Endothelial cell of umbilical vein (primary cell): ENCODE results near the gene SERGEF. TPM values are rescaled to one million over a fixed set of nuclear protein-coding genes. Genes with fewer than 3 reads are reported as not detected.

ENCODE experiments used
- BruUV-seq: library from RNA; stranded (reverse); fragments of 400-500 nt; replicated peaks from 2 replicates; lab custom pipeline; 2021; lab: Mats Ljungman, UMichigan
- CTCF ChIA-PET: fragments of 300-600, 350-600 bp; sonication (Branson Sonifier 250); formaldehyde crosslinking; loops from one replicate; lab custom pipeline; 2021; ENCODE audit warnings: antibody characterized with exemption, inconsistent platforms; lab: Charles Lee
- POLR2A ChIA-PET: fragments of 300-600, 350-600 bp; sonication (Branson Sonifier 250); formaldehyde crosslinking; loops from one replicate; lab custom pipeline; 2021; ENCODE audit warnings: antibody characterized with exemption, inconsistent platforms; lab: Charles Lee
- DNase-seq: peaks from one replicate; pipeline ENCODE4 v3.0.0-alpha.2; 2011; ENCODE audit warnings: low read depth, low spot score
- FAIRE-seq: peaks from 2 replicates; lab custom pipeline; 2011; peaks lifted over from hg19 to GRCh38; lab: Jason Lieb, UNC
- H2AFZ ChIP-seq: 2 replicates; pipeline ENCODE4 v1.6.0; 2012; ENCODE audit warnings: low read depth, low read length, control low read depth, inconsistent platforms
- H3K27ac ChIP-seq: 2 replicates; pipeline ENCODE4 v1.5.1; 2011; ENCODE audit warnings: low read depth, mild to moderate bottlenecking, control low read depth, low read length, moderate library complexity; ENCODE audit not compliant: insufficient read depth
- H3K27me3 ChIP-seq, 2 experiments: 2 replicates each; pipeline versions ENCODE4 v1.6.0 to v1.6.1; 2011; ENCODE audit warnings: low read length in 2 of 2, mixed read lengths in 1 of 2; ENCODE audit not compliant: control insufficient read depth in 2 of 2, insufficient read depth in 2 of 2
- H3K36me3 ChIP-seq, 2 experiments: 2 replicates in 1 of 2; 3 replicates in 1 of 2; pipeline ENCODE4 v1.5.1; 2011; ENCODE audit warnings: low read length in 2 of 2, mild to moderate bottlenecking in 1 of 2, moderate library complexity in 1 of 2; ENCODE audit not compliant: control insufficient read depth in 2 of 2, insufficient read depth in 2 of 2; ENCODE audit errors: extremely low read depth in 1 of 2
- H3K4me1 ChIP-seq: 3 replicates; pipeline ENCODE4 v1.5.1; 2011; ENCODE audit warnings: mild to moderate bottlenecking, low read length; ENCODE audit not compliant: control insufficient read depth, insufficient read depth; ENCODE audit errors: extremely low read depth
- H3K4me2 ChIP-seq: 2 replicates; pipeline ENCODE4 v1.6.1; 2011; ENCODE audit warnings: low read length, control low read depth, mixed read lengths; ENCODE audit not compliant: insufficient read depth
- H3K4me3 ChIP-seq, 3 experiments: fragments of 200-600 bp in 1 of 3; sonication (generic), shearing (Covaris generic) in 1 of 3; replicated peaks in 1 of 3; 2 replicates each; pipeline ENCODE4 v1.5.1; 2011 to 2016; ENCODE audit warnings: control low read depth in 3 of 3, low read length in 3 of 3, mild to moderate bottlenecking in 2 of 3, inconsistent platforms in 1 of 3, low read depth in 1 of 3, moderate library complexity in 1 of 3; ENCODE audit not compliant: insufficient read depth in 1 of 3
- H3K79me2 ChIP-seq: 2 replicates; pipeline ENCODE4 v1.6.0; 2012; ENCODE audit warnings: low read length, inconsistent platforms; ENCODE audit not compliant: control insufficient read depth, insufficient read depth
- H3K9ac ChIP-seq: replicated peaks from 2 replicates; pipeline ENCODE3; 2011; ENCODE audit warnings: low read length, control low read depth; ENCODE audit not compliant: insufficient read depth; ENCODE audit errors: extremely low read depth
- H3K9me1 ChIP-seq: replicated peaks from 3 replicates; pipeline ENCODE4 v1.6.0; 2011; ENCODE audit warnings: mild to moderate bottlenecking, low read length; ENCODE audit not compliant: control insufficient read depth, insufficient read depth; ENCODE audit errors: extremely low read depth
- H3K9me3 ChIP-seq: replicated peaks from 2 replicates; pipeline ENCODE4 v1.5.1; 2012; ENCODE audit warnings: low read length, inconsistent platforms; ENCODE audit not compliant: control insufficient read depth, insufficient read depth
- H4K20me1 ChIP-seq: replicated peaks from 2 replicates; pipeline ENCODE3; 2011; ENCODE audit warnings: mild to moderate bottlenecking, low read length; ENCODE audit not compliant: control insufficient read depth, insufficient read depth; ENCODE audit errors: extremely low read depth
- CTCF ChIP-seq, 2 donors: IDR thresholded peaks; 1 replicate in 1 of 2; 2 replicates in 1 of 2; pipeline ENCODE4 v1.5.1; 2011; ENCODE audit warnings: low read length in 2 of 2, mild to moderate bottlenecking in 2 of 2, moderate library complexity in 2 of 2, control low read depth in 1 of 2, inconsistent platforms in 1 of 2, low read depth in 1 of 2; ENCODE audit not compliant: insufficient read depth in 1 of 2; ENCODE audit errors: extremely low read depth in 1 of 2
- EZH2 ChIP-seq: IDR thresholded peaks from 2 replicates; pipeline ENCODE4 v1.6.1; 2012; ENCODE audit warnings: borderline replicate concordance, low read depth, mild to moderate bottlenecking, moderate library complexity, low read length, inconsistent platforms; ENCODE audit not compliant: severe bottlenecking
- FOS ChIP-seq: IDR thresholded peaks from 2 replicates; pipeline ENCODE4 v1.6.1; 2011; ENCODE audit warnings: mild to moderate bottlenecking, low read length, moderate library complexity, borderline replicate concordance; ENCODE audit not compliant: insufficient read depth
- JUN ChIP-seq: IDR thresholded peaks from 2 replicates; pipeline ENCODE4 v1.6.1; 2011; ENCODE audit warnings: borderline replicate concordance, low read depth; ENCODE audit not compliant: insufficient read length, insufficient read depth
- MYC ChIP-seq: IDR thresholded peaks from one replicate; pipeline ENCODE4 v1.6.1; 2011; ENCODE audit warnings: mild to moderate bottlenecking, low read depth, low read length
- POLR2A ChIP-seq: IDR thresholded peaks from 2 replicates; pipeline ENCODE4 v1.6.1; 2012; ENCODE audit warnings: low read depth, mild to moderate bottlenecking, control low read depth, low read length
- POLR2AphosphoS5 ChIP-seq: IDR thresholded peaks from 2 replicates; pipeline ENCODE4 v1.6.1; 2012; ENCODE audit warnings: low read depth, mild to moderate bottlenecking, control low read depth, low read length, moderate library complexity; ENCODE audit not compliant: insufficient read depth
- dilution Hi-C: fragments of 300-500 bp; cut with MboI; formaldehyde crosslinking; loops from one replicate; pipeline ENCODE4 v1.15.0; 2019; ENCODE audit warnings: low sequenced_read_pairs; ENCODE audit not compliant: extremely low pct_ligation_motif_present
- intact Hi-C: fragments of 100-400 bp; cut with micrococcal nuclease; formaldehyde crosslinking; loops from one replicate; pipeline ENCODE4 v1.10.0; 2022
- polyA plus RNA-seq, 4 experiments: library from polyadenylated mRNA; depleted of rRNA in 3 of 4; stranded (reverse) in 3 of 4; unstranded in 1 of 4; fragments of >200 nt; gene quantifications; 2 replicates each; pipeline versions ENCODE4 v1.2.1 to v1.2.3, GENCODE V29; 2011 to 2012; ENCODE audit warnings: missing spikeins in 1 of 4
- total RNA-seq: library from RNA; stranded (reverse); gene quantifications from 2 replicates; pipeline ENCODE4 v1.2.3, GENCODE V29; 2021

Gene SERGEF
- total and polyA plus RNA-seq, 2 donors (not counting 3 experiments of a cell fraction or from before 2014, with no cell fraction given), result 8.7 to 16.7 TPM

GRCh38 chr11:17934194-17934593 lies 78.7 kb downstream of the SERGEF start:
- DNase-seq (no peak), FAIRE-seq (no peak)
- no peak overlapping the region for H2AFZ ChIP-seq

More at GRCh38 chr11:17934194-17934593, 78.7 kb downstream of the SERGEF start:
- H3K9me3 ChIP-seq, result no peaks in the 10 kb centered on the region
- no peaks in the 10 kb centered on the region for H3K9me1 ChIP-seq
- TF ChIP-seq MYC (no peak), FOS (no peak), POLR2A (no peak), POLR2AphosphoS5 (no peak), EZH2 (no peak), CTCF (IDR thresholded peaks at IDR 0.05; ENCODE audit: extremely low read depth in 1 of 2, insufficient read depth in 1 of 2, low read depth in 1 of 2, low read length in 2 of 2) (no peak), JUN (no peak)
- no peaks in the 10 kb centered on the region for H3K27me3 ChIP-seq
- no TSS peak for BruUV-seq
- H3K9ac ChIP-seq, result no peak overlapping the region
- intact Hi-C loops (no loop called here), dilution Hi-C loops (no loop called here)
- H3K4me1 ChIP-seq, result no peaks in the 10 kb centered on the region
- no peaks in the 10 kb centered on the region for H3K36me3 ChIP-seq
- no peak overlapping the region for H3K4me2 ChIP-seq
- H4K20me1 ChIP-seq, result no peaks in the 10 kb centered on the region
- no peak overlapping the region for H3K4me3 ChIP-seq
- ChIA-PET CTCF (no interaction called here), POLR2A (no interaction called here)
- H3K79me2 ChIP-seq, result no peaks in the 10 kb centered on the region
- no peak overlapping the region for H3K27ac ChIP-seq
